Parathyroid adenoma (tissue), 2 donors: ENCODE results near the gene TRAF3.
"Not testable (repeated sequence)": the region's sequence is repeated elsewhere in the genome, so short reads cannot be mapped to it uniquely, and the experiment has no call there.

Experiments
- H2AFZ ChIP-seq: fragments of 300-600 bp; sonication (generic); one replicate; pipeline ENCODE4 v1.7.0; 2017; ENCODE audit warnings: antibody characterized with exemption, mild to moderate bottlenecking
- H3K27ac ChIP-seq: fragments of 300-600 bp; sonication (generic); one replicate; pipeline ENCODE4 v1.7.0; 2017
- H3K27me3 ChIP-seq: fragments of 300-600 bp; sonication (generic); one replicate; pipeline ENCODE4 v1.7.0; 2017; ENCODE audit warnings: low read length; ENCODE audit not compliant: control insufficient read depth, insufficient read depth
- H3K36me3 ChIP-seq: fragments of 300-600 bp; sonication (generic); one replicate; pipeline ENCODE4 v1.7.0; 2017; ENCODE audit warnings: low read length; ENCODE audit not compliant: control insufficient read depth, insufficient read depth
- H3K4me1 ChIP-seq: fragments of 300-600 bp; sonication (generic); one replicate; pipeline ENCODE4 v1.7.0; 2017; ENCODE audit warnings: control low read depth
- H3K4me2 ChIP-seq: fragments of 300-600 bp; sonication (generic); one replicate; pipeline ENCODE4 v1.7.0; 2017; ENCODE audit warnings: low read length
- H3K4me3 ChIP-seq: fragments of 300-600 bp; sonication (generic); one replicate; pipeline ENCODE4 v1.7.0; 2017; ENCODE audit warnings: low read depth, low read length
- H3K79me2 ChIP-seq: fragments of 300-600 bp; sonication (generic); one replicate; pipeline ENCODE4 v1.7.0; 2017; ENCODE audit warnings: control low read depth
- H3K9ac ChIP-seq: fragments of 300-600 bp; sonication (generic); one replicate; pipeline ENCODE4 v1.7.0; 2017; ENCODE audit warnings: mild to moderate bottlenecking
- H3K9me3 ChIP-seq: fragments of 300-600 bp; sonication (generic); one replicate; pipeline ENCODE4 v1.7.0; 2017; ENCODE audit warnings: low read length; ENCODE audit not compliant: control insufficient read depth
- TF ChIP-seq, protein P1 (sequence below): fragments of 300-600 bp; sonication (generic); IDR thresholded peaks from one replicate; pipeline ENCODE4 v1.7.0; 2017; ENCODE audit warnings: antibody characterized with exemption, mild to moderate bottlenecking
- donor health status: primary hyperparathyroidism.

The TRAF3 gene

DNA sequence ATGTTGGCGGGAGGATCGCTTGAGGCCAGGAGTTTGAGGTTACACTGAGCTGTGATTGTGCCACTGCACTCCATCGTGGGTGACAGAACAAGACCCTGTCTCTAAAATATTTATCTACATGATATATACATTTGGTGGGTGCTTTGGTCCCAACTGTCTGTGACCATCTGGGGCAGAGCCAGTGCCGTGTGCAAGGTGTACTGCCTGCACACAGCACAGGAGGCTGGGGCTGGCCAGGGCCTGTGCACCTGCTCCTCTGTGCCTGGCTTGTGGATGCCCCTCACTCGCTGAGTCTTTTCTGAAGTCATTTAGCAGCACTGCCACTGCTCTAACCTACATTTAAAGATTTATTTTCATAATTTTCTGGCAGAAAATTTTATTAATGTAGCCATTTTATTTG, 58.7 kb downstream of the TRAF3 start:
- Histone ChIP-seq H3K36me3 (no peaks in the 10 kb centered on the region), H3K4me2 (no peak overlapping the region), H3K9ac (no peak overlapping the region), H3K27me3 (no peaks in the 10 kb centered on the region), H3K79me2 (peaks cover 9% of the 10 kb centered on the region), H3K4me1 (no peaks in the 10 kb centered on the region), H3K27ac (no peak overlapping the region), H2AFZ (no peak overlapping the region), H3K4me3 (no peak overlapping the region), H3K9me3 (no peaks in the 10 kb centered on the region)
- TF ChIP-seq, protein P1, sequence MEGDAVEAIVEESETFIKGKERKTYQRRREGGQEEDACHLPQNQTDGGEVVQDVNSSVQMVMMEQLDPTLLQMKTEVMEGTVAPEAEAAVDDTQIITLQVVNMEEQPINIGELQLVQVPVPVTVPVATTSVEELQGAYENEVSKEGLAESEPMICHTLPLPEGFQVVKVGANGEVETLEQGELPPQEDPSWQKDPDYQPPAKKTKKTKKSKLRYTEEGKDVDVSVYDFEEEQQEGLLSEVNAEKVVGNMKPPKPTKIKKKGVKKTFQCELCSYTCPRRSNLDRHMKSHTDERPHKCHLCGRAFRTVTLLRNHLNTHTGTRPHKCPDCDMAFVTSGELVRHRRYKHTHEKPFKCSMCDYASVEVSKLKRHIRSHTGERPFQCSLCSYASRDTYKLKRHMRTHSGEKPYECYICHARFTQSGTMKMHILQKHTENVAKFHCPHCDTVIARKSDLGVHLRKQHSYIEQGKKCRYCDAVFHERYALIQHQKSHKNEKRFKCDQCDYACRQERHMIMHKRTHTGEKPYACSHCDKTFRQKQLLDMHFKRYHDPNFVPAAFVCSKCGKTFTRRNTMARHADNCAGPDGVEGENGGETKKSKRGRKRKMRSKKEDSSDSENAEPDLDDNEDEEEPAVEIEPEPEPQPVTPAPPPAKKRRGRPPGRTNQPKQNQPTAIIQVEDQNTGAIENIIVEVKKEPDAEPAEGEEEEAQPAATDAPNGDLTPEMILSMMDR, result no peak

DNA sequence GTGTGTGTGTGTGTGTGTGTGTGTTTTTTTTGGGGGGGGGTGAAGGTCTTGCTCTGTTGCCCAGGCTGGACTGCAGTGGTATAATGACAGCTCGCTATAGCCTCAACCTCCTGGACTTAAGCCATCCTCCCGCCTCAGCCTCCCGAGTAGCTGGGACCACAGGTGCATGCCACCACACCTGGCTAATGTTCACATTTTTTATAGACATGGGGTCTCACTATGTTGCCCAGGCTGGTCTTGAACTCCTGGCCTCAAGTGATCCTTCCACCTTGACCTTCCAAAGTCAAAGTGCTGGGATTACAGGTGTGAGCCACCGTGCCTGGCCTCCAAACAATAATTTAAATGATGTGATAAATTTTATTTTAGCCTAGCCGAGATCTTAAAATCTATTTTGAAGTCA, 59.9 kb downstream of the TRAF3 start:
- H3K27ac ChIP-seq, H3K27me3 ChIP-seq, H3K4me2 ChIP-seq: not testable (repeated sequence)

DNA sequence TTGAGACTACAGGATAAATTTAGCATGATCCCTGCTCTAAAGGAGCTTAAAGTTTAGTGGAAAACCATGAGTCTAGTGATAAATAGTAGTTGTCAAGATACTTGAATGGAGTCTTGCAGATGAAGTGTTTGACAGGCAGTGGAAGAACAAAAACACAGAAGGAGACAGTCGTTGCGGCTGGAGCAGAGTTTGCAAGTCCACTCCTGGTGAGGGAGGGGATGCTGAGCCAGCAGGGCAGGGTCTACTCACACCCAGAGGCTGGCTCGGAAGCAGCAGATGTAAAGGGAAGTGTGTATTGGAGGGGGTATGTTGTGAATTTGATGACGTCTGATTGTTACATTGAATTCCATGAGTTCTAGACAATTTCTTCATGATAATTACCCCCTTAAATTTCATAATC, 61.3 kb downstream of the TRAF3 start:
- no peak overlapping the region for H3K9ac ChIP-seq
- no peaks in the 10 kb centered on the region for H3K27me3 ChIP-seq
- TF ChIP-seq, protein P1, result no peak
- peaks cover 9% of the 10 kb centered on the region for H3K79me2 ChIP-seq
- no peak overlapping the region for H3K4me3 ChIP-seq
- H3K27ac ChIP-seq, result no peak overlapping the region
- no peaks in the 10 kb centered on the region for H3K9me3 ChIP-seq
- no peaks in the 10 kb centered on the region for H3K4me1 ChIP-seq
- H3K4me2 ChIP-seq, result no peak overlapping the region
- no peak overlapping the region for H2AFZ ChIP-seq
- no peaks in the 10 kb centered on the region for H3K36me3 ChIP-seq

More for the DNA sequence above, 59.9 kb downstream of the TRAF3 start:
- H3K4me1 ChIP-seq, H3K36me3 ChIP-seq, H3K79me2 ChIP-seq, H3K9me3 ChIP-seq, H3K4me3 ChIP-seq, H3K9ac ChIP-seq, H2AFZ ChIP-seq: not testable (repeated sequence)

DNA sequence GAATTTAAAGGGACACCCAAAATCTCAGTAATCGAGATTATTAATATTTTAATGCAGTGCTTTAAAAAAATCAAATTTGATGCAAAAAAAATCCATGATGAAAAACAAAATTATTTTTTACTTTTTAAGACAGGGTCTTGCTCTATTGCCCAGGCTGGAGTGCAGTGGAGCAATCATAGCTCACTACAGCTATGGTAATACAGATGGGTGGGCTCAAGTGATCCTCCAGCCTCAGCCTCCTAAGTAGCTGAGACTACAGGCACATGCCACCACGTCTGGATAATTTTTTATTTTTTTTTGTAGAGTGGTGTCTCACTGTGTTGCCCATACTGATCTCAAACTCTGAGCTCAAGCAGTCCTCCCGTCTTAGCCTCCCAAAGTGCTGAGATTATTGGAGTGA, 62.9 kb downstream of the TRAF3 start:
- Histone ChIP-seq H3K4me1 (no peaks in the 10 kb centered on the region), H3K27ac (no peak overlapping the region), H3K27me3 (no peaks in the 10 kb centered on the region), H3K9ac (no peak overlapping the region), H3K79me2 (peaks cover 8% of the 10 kb centered on the region), H3K36me3 (no peaks in the 10 kb centered on the region), H3K9me3 (no peaks in the 10 kb centered on the region), H2AFZ (no peak overlapping the region), H3K4me2 (no peak overlapping the region), H3K4me3 (no peak overlapping the region)
- TF ChIP-seq, protein P1, result no peak

DNA sequence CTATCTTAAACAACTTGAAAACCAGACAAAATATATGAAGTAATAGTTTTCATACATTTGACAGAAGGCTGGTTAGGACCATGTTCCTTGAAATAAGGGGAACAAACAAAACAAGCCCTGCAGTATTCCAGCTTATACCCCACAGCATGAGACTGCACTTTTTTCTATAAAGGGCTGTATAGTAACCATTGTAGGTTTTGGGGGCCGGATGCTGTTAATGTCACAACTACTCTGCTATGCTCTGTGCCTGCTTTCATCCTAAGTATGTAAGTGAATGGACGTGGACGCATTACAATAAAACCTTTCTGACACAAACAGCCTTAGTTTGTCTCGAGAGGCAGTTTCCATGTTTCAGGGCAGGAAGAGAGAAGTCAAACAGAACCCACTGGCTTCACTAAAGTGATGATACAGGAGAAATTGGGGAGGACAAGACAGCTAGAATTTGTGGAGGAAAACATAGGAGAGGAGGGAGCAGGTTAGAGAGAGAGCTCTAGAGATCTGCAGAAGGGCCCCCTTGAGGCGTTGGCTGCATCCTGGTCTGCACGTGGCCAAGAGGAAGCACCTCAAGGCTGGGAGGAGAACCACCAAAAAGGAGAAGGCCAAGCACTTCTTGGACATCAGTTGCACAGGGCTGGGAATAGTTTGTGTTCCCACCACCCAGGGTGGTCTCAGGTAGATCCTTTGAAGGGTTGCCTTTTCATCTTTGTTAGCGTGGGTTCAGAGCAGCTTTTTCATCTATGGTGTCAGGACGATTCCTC, 63.7 kb downstream of the TRAF3 start:
- no peaks in the 10 kb centered on the region for H3K27me3 ChIP-seq
- no peaks in the 10 kb centered on the region for H3K9me3 ChIP-seq
- H3K36me3 ChIP-seq, result no peaks in the 10 kb centered on the region
- no peak overlapping the region for H3K27ac ChIP-seq
- H3K4me2 ChIP-seq, result no peak overlapping the region
- H3K9ac ChIP-seq, result no peak overlapping the region
- TF ChIP-seq, protein P1, result no peak
- H3K4me3 ChIP-seq, result no peak overlapping the region
- no peaks in the 10 kb centered on the region for H3K4me1 ChIP-seq
- peaks cover 4% of the 10 kb centered on the region for H3K79me2 ChIP-seq
- no peak overlapping the region for H2AFZ ChIP-seq
